Loucy (cell line): ENCODE data around the gene MTERF2.

Source experiments
- EZH2phosphoT487 ChIP-seq: fragments of 200-600 bp; IDR thresholded peaks from 2 replicates; pipeline ENCODE4 v1.6.1; 2018; ENCODE audit warnings: antibody characterized with exemption, mild to moderate bottlenecking, moderate library complexity, borderline replicate concordance
- TF ChIP-seq, protein P1 (sequence below): fragments of 200-600 bp; sonication (generic); conservative IDR thresholded peaks from 2 replicates; pipeline ENCODE4 v1.5.1; 2014; ENCODE audit warnings: mild to moderate bottlenecking, antibody characterized with exemption, low read length

DNA sequence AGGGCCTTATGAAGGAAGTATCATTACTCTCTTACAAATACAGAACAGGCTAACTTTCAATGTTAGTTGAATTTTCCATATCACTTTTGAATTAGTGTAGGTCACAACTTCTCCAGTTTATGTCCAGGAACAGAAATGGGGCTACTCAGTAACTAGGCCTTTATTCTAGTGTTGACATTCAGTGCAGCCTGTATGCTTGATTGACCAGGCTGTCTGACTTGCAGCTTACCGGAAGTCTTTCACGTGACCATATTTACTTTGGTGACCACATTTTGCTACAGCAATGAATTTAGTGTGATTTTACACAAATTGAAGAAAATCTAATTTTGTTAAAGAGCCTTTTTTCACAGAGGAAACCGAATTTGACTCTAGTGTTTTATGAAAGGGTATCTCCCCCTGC lies 12.4 kb downstream of the MTERF2 start:
- TF ChIP-seq, protein P1, sequence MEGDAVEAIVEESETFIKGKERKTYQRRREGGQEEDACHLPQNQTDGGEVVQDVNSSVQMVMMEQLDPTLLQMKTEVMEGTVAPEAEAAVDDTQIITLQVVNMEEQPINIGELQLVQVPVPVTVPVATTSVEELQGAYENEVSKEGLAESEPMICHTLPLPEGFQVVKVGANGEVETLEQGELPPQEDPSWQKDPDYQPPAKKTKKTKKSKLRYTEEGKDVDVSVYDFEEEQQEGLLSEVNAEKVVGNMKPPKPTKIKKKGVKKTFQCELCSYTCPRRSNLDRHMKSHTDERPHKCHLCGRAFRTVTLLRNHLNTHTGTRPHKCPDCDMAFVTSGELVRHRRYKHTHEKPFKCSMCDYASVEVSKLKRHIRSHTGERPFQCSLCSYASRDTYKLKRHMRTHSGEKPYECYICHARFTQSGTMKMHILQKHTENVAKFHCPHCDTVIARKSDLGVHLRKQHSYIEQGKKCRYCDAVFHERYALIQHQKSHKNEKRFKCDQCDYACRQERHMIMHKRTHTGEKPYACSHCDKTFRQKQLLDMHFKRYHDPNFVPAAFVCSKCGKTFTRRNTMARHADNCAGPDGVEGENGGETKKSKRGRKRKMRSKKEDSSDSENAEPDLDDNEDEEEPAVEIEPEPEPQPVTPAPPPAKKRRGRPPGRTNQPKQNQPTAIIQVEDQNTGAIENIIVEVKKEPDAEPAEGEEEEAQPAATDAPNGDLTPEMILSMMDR: no peak
- no peak for TF ChIP-seq EZH2phosphoT487
